Measurements from ENCODE around the gene CTIF. TPM values are rescaled to one million over a fixed set of nuclear protein-coding genes. Genes with fewer than 3 reads are reported as not detected.

CTIF gene
- total RNA-seq, 1 donor from 2014 or later = 51.5 TPM

DNA sequence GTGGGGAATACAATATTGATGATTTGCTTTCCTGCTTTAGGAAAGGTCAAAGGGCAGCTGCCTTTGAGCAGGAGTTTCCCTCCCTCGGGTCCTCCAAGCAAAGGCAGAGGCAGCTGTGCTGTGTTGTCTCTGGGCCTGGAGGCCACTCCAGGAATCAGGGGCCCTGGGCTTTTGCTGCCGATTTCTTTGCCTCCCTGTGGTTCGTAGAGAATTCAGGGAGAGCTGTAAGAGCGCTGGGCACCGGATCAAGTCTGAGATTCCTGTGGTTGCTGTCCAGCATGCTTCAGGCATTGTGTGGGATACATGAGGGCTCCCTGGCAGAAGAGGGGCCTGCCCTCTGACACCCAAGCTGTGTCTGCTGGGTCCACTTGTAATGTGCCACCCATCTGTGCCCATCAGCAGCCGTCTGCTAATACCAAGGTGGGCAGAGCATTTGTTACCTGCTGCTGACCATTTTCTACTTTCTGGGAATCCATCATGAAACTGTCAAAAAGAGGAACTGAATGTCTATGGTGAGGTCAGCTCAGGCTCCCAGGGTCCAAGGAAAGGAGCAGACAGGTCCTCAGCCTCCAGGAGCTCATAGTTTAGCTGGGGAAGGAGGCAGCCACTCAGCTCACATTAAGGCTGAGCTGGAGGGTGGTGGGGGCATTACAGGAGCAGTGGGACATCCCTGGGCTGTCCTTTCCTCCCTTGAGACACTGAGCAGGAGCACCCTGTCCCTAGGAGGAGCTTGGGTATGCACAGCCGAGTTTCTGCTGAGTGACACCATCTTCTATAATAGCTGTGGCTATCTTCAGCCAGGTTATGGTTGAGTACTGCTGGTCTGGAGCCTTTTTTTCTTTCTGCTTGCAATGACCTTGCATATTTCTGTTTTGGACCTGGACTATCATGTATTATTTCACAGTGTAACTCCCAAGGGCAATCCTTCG, 68.5 kb downstream of the CTIF start:
- Mint-ChIP-seq H3K9me3 (ENCODE audit: unreplicated experiment) (no peaks in the 10 kb centered on the region), H3K36me3 (ENCODE audit: low read depth, unreplicated experiment) (no peaks in the 10 kb centered on the region), H3K4me3 (ENCODE audit: unreplicated experiment) (no peak overlapping the region), H3K4me1 (ENCODE audit: unreplicated experiment) (peaks cover 3% of the 10 kb centered on the region), H3K27me3 (ENCODE audit: unreplicated experiment) (peaks cover 1% of the 10 kb centered on the region), H3K27ac (ENCODE audit: unreplicated experiment) (no peak overlapping the region)
- DNase-seq (ENCODE audit: low spot score) = no peak
- TF ChIP-seq CTCF (IDR thresholded peaks at IDR 0.05; ENCODE audit: unreplicated experiment) = no peak

GRCh38 chr18:48608581-48608980, 69.8 kb downstream of the CTIF start:
- Mint-ChIP-seq H3K4me3 (ENCODE audit: unreplicated experiment) (no peak overlapping the region), H3K4me1 (ENCODE audit: unreplicated experiment) (peaks cover 5% of the 10 kb centered on the region), H3K27me3 (ENCODE audit: unreplicated experiment) (peaks cover 1% of the 10 kb centered on the region), H3K27ac (ENCODE audit: unreplicated experiment) (no peak overlapping the region), H3K36me3 (ENCODE audit: low read depth, unreplicated experiment) (no peaks in the 10 kb centered on the region), H3K9me3 (ENCODE audit: unreplicated experiment) (no peaks in the 10 kb centered on the region)
- no peak for TF ChIP-seq CTCF (IDR thresholded peaks at IDR 0.05; ENCODE audit: unreplicated experiment)
- DNase-seq (ENCODE audit: low spot score) = no peak

DNA sequence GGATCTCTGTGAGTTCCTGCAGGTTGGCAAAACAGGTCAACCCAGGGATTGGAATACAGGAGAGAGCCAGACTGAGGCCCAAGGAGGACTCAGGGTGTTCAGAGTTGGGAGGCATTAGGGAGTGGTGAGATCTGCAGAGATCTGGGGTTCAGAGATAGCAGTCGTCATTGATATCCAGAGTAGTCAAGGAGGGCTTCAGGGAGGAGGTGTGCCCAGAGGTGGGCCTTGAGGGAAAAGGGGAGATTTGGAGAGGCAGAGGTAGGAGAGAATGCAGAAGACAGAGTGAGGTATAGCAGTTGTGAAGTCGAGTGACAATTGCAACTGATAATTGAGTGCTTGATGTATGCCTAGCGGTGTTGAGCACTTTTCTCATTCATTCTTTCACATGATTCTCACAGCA, 70.3 kb downstream of the CTIF start:
- Mint-ChIP-seq H3K36me3 (ENCODE audit: low read depth, unreplicated experiment) (no peaks in the 10 kb centered on the region), H3K4me3 (ENCODE audit: unreplicated experiment) (no peak overlapping the region), H3K4me1 (ENCODE audit: unreplicated experiment) (peaks cover 5% of the 10 kb centered on the region), H3K27me3 (ENCODE audit: unreplicated experiment) (peaks cover 1% of the 10 kb centered on the region), H3K9me3 (ENCODE audit: unreplicated experiment) (no peaks in the 10 kb centered on the region), H3K27ac (ENCODE audit: unreplicated experiment) (peak overlapping the region; percentile 18)
- no peak for DNase-seq (ENCODE audit: low spot score)
- no peak for TF ChIP-seq CTCF (IDR thresholded peaks at IDR 0.05; ENCODE audit: unreplicated experiment)

GRCh38 chr18:48609820-48610815, 71.3 kb downstream of the CTIF start:
- H3K4me3 Mint-ChIP-seq (ENCODE audit: unreplicated experiment) = no peak overlapping the region
- no peaks in the 10 kb centered on the region for H3K36me3 Mint-ChIP-seq (ENCODE audit: low read depth, unreplicated experiment)
- no peaks in the 10 kb centered on the region for H3K9me3 Mint-ChIP-seq (ENCODE audit: unreplicated experiment)
- no peak overlapping the region for H3K27ac Mint-ChIP-seq (ENCODE audit: unreplicated experiment)
- no peak for TF ChIP-seq CTCF (IDR thresholded peaks at IDR 0.05; ENCODE audit: unreplicated experiment)
- peaks cover 5% of the 10 kb centered on the region for H3K4me1 Mint-ChIP-seq (ENCODE audit: unreplicated experiment)
- no peak for DNase-seq (ENCODE audit: low spot score)
- peaks cover 1% of the 10 kb centered on the region for H3K27me3 Mint-ChIP-seq (ENCODE audit: unreplicated experiment)
